ENCODE measurements around the gene REXO2.

The REXO2 gene

DNA sequence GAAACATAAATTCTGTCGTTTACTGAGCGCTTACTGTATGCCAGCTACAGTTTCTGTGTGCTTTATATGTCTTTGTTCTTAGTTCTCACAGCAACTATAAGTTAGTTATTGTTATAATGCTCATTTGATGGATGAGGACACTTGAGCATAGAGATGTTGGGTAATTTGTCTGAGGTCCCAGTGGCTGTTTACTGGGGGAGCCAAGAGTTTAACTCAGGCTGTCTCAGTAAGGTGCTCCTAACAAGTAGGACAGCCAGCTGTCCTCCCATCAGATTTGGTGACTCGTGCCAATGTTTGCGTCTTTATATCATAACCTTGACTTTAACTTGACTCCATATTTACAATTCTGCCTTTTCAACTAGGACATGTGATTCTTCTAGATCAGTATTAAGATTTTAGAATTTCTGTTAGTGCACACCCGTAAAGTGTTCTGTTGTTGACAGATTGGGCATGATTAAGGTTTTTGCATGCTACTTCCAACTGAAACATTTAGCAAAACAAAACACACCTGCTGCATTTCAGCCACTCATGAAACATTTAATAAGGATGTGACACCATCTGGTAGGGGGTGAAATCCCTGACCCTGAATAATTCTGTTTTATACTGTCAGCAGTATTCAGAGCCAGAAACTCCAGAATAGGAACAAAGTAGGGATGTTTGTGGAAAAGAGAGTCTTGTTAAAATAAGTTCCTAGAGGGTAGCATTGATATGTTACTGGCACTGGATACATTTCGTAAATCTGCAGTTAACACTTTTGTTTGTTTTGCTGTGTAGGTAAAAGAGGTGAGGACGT is 1.9 kb downstream of the REXO2 start:
- no peak for DNase-seq (ENCODE audit: low read depth in 3 of 3)

DNA sequence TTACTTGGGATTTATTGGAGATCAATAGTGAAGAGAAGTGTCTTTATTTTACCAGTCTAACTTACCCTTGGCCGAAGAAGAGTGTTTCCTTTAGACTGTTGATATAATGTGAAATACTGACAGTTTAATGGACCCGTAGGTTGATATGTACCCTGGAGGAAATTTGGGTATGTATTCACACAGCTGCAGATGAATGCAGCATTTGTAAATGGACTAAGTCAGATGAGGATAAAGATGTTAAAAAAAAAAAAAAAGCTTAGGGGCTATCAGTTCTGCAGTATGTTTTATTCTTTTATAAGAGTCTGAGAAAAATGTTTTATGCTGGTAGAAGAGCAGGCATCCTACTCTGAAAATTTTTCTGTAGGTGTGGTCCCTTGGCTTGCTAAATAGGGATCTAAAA is 2.7 kb downstream of the REXO2 start:
- no peak for DNase-seq (ENCODE audit: low read depth in 3 of 3)

DNA sequence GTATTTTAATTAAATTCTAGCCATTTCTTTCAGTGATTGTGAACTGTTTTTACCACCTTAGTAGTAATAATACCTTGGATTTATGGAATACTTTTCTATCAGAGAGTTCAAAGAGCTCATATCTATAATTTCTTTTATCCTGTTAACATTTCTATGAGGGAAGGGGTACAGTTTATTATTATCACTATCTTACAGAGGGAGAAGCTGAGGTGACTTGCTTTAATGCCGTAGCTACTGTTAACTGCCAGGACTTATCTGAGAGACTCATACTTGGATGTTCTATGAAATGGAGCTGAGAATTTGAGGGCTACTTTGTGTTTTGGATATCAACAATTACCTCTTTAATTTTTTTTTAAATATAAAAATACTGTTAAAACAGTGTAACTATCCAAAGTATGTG is 3.3 kb downstream of the REXO2 start:
- DNase-seq (ENCODE audit: low read depth in 3 of 3): no peak

DNA sequence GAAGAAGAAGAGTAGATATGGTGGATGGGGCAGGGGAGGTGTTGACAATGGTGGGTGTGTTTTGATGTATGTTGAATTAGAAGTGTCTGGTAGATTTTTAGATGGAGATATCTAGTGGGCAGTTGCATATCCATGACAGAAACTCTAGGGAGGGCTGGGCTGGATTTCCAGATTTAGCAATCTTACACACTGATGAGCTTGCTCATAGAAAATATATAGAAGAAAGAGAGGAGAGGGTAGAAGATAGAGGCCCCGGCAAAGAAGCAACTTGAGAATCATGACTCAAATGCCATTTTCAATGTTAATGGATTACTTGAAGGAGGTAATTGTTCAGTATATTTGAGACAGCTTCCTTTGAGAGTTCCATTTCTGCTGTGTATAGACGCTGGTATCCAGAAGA is 8.2 kb downstream of the REXO2 start:
- DNase-seq (ENCODE audit: low read depth in 3 of 3): no peak

DNA sequence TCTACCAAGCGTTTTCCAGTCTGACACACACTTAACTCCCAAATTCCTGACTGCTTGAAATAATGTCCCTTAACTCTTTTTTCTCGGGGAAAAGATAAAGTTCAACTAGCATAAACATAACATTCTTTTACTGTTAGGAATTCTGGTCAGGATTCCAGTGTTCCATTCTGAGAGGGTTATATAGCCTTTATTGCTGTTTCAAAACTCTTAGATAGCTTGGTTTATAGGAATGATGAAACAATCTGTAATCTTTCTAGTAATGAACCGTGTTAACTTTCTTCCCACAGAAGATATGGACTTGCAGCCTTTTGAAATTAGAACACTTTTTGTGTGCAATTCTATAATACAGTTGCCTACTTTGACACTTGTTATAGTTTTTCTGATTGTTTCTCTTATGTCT is 8.6 kb downstream of the REXO2 start:
- DNase-seq (ENCODE audit: low read depth in 3 of 3): no peak

DNA sequence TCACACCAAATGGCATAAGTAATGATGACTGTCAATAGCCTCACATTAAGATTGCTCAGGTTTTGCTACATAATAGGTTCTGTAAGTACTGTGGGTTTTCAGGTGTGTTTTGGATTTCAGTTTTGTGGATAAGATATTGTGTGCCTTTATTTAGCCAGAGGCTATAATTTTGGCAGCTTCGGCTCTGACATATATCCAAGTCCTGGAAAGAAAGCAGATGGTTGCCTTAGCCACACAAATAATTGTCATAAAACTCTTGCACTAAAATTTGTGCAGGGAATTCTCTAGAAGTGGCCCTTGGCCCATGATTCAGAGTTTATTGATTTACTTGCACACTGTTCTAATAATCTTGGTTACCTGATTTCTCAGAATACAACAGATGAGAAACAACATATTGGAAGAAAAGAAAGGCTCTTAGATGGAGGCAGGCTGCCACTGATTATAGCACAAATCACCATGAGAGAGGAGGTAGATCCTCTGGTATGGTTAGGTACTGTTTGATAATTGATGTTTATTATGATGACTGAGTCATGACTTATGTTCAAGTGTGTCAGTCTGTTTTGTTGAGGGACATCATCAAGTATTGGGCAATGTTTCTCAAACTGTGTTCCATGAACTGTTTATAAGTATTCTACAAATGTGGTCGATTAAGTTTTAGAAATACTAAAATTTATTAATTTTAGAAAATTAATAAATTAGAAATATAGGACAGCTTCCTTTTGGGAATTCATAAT is 9.6 kb downstream of the REXO2 start:
- no peak for DNase-seq (ENCODE audit: low read depth in 3 of 3)

DNA sequence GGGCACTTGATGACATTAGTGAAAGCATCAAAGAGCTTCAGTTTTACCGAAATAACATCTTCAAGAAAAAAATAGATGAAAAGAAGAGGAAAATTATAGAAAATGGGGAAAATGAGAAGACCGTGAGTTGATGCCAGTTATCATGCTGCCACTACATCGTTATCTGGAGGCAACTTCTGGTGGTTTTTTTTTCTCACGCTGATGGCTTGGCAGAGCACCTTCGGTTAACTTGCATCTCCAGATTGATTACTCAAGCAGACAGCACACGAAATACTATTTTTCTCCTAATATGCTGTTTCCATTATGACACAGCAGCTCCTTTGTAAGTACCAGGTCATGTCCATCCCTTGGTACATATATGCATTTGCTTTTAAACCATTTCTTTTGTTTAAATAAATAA is 10.6 kb downstream of the REXO2 start:
- DNase-seq (ENCODE audit: low read depth in 3 of 3): no peak

DNA sequence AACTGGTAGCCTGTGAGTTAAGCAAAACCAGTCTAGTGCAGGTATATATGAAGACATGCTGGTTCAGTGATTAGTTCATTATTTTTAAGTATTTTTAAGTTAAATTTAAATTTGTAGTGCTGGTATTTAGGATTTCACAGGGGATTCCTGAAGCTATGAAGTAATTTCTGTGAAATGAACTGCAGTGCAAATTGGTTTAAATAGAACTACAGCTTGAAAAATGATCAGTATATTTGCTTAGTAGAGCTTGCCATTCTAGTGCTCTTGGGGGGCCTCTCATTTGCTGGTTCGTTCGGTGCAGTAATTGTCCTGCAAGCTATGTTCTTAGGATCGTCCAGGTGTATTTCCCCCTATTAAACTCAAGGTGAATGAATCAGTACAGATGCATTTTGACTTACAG is 13.1 kb downstream of the REXO2 start:
- no peak for DNase-seq (ENCODE audit: low read depth in 3 of 3)

DNA sequence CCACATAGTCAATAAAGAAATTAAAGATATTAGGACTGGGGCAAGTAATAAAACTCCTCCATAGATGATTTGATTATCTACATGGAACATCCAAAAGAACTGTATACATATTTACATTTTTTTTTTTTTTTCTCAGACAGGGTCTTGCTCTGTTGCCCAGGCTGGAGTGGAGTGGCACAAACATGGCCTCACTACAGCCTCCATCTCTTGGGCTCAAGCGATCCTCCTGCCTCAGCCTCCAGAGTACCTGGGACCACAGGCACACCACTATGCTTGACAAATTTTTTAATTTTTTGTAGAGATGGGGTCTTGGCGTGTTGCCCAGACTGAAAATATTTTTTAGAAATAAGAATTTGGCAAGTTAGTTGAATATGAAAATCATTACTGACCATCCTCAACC is 24.7 kb downstream of the REXO2 start:
- DNase-seq (ENCODE audit: low read depth in 3 of 3): no peak

DNA sequence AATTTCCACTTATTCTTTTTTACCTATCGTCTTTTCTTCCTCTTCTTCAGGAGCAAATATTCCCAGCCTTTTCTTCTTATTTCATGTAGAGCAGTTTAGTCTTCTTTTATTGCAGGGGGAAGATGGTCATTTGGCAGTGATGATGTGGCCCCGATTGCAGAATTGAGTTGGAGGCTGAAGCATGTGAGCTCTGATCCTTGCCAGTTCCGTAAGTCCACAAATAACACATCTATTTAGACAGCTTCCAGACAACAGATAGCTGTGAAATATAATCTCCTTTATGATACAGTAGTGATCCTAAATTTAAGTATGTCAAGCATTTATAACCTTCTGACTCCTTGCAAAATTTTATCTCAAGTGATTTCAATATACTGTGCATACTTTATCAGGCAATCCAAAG is 27.5 kb downstream of the REXO2 start:
- no peak for DNase-seq (ENCODE audit: low read depth in 3 of 3)

DNA sequence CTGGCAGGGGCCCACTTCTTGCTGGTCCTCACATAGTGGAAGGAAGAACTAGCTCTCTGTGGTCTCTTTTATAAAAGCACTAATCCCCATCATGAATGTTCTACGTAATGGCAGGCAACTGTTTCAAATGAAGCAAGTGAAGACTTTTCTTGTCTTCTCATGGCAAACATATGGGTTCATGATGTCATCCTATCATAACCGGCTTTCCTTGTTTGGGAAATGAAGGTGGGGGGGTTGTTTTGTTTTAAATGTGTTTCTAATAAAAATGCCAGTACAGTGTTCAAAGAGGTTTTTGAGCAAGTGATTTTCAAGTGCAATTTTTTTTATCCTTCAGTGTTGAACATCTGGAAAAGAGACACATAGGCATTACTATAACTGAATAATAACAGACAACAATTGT is 33.4 kb downstream of the REXO2 start:
- no peak for DNase-seq (ENCODE audit: low read depth in 3 of 3)

DNA sequence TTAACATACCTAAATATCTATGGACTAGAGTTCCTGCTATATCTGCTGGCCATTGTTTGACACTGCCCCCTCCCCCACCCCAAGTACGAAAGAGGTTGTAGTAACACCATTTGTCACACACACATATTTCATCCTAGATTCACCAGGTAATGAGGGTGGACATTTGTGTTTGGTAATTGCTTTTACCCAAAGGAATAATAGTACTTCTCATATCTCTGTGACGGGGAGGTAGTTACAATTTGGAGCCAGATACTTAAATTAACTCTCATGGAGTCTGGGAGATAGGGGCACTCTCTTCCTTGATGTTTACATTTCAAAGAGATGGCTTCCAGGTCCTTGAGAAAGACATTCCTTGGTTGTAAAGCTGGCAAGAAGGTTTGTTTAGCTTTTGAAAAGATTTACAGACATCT is 38.7 kb downstream of the REXO2 start:
- DNase-seq (ENCODE audit: low read depth in 3 of 3): no peak

DNA sequence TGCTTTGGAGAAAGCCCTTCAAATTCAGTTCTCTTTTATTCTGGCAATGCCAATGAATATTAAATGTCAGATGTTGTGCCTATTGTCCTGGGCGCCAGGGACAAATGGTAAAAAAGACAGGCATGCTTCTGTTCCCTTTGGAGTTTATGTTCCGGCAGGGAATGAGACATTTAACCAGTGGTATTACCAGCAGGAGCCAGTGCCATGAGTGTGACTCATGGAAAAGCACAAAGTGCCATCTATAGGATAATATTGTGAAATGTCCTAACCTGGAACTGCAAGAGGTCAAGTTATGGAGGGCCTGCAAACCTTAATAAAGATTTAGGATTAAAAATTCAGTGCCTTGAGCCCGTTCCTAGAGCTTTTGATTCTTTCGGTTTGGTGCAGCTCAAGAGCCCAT is 39.5 kb downstream of the REXO2 start:
- no peak for DNase-seq (ENCODE audit: low read depth in 3 of 3)

DNA sequence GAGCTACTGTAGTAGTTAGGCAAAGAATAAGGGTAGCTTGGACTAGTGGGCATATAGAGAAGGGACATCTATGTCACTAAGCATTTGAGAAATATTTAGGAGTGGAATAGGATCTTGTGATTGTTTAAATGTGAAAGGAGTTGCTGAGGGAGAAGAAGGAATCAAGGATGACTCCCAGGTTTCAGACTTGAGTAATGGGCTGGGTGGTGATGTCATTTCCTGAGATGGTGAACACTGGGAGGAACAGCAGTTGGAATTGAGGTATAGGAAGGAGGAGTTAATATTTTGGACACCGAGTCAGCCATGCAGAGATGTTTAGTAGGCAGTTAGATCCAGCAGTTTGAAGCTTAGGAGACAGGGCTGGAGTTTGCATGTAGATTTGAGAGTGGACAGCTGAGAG is 40.1 kb downstream of the REXO2 start:
- DNase-seq (ENCODE audit: low read depth in 3 of 3): no peak

DNA sequence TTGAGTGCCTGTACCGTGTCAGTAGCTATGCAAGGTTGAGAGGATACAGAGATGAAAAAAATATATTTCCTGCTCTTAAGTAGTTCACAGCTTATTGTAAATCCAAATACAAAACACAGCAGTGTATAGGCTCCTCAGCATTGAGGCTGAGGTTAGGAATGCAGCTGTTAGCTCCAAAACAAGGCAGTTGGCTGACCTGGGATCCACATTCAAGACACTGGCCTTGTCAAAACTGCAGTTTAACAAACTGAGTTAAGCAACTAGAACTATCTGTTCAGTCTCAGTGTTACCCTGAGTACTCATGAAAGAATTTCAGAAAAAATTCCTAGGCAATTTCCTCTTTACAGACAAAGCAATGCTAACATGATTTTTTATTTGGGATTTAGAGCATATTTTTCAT is 42.8 kb downstream of the REXO2 start:
- no peak for DNase-seq (ENCODE audit: low read depth in 3 of 3)

DNA sequence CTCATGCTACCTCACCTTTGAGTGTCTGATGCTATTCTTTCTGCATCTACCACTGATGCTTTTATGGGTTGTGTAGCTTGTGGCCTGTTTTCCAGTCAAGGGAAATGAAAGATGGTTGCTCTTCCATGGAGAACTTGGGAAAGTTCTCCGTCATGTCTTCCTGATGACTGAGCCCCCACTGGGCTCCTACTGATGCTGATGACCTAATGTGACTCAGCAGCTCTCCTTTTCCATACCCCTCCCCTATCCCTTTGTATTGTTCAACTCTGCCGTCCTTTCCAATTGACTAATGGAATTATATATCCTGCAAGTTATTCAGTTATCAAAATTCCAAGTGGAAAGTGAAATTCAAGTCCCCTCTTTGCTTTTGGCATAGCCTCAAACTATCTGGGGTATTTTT is 44.7 kb downstream of the REXO2 start:
- no peak for DNase-seq (ENCODE audit: low read depth in 3 of 3)

DNA sequence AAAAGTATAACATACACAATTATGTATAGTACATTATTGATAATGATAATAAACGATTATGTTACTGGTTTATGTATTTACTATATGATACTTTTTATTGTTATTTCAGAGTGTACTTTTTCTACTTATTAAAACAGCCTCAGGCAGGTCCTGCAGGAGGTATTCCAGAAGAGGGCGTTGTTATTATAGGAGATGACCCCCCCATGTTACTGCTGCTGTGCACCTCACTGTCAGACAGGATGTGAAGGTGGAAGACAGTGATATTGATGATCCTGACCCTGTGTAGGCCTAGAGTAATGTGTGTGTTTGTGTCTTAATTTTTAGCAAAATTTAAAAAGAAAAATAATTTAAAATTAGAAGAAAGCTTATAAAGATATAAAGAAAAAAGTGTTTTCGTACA is 57.6 kb downstream of the REXO2 start:
- no peak for DNase-seq (ENCODE audit: low read depth in 3 of 3)

DNA sequence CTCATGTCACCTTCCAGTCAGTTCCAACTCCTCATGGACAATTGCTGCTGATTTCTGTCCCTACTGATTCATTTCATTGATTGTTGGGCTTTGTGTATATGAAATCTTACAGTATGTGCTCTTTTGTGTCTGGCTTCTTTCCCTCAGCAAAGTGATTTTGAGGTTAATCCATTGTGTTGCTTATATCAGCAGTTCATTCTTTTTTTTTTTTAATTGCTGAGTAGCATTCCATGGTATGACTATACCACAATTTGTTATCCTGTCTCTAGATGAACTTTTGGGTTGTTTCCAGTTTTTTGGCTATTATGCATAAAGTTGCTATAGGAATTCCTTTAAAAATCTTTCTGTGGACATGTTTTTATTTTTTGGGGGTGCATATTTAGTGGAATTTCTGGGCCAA is 60.5 kb downstream of the REXO2 start:
- no peak for DNase-seq (ENCODE audit: low read depth in 3 of 3)

Data from stimulated activated CD4-positive, alpha-beta T cell treated with anti-CD3 and anti-CD28 coated beads, TNF-alpha, amount 100 ng/mL, for 4 hours (primary cell).